ENCODE measurements around the gene ATP6V1B1.

DNA sequence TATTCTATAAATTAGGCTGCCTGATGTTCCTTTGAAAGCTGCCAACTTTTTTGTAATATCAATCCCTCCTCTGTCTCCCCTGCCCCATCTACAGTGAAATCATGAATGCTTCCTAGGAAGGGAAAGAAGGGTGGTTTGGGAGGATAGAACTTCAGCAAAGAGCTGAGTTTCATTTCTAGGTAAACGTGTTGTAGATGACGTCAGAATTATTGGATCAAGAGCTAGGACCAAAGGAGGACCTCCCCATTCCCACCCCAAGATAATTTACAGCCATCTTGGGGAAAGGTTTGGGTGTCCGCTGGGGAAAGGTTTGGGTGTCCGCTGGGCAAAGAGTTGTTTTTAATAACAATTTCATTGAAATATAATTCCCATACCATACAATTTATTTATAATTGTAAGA, 31.5 kb downstream of the ATP6V1B1 start:
- TF ChIP-seq, protein P1, sequence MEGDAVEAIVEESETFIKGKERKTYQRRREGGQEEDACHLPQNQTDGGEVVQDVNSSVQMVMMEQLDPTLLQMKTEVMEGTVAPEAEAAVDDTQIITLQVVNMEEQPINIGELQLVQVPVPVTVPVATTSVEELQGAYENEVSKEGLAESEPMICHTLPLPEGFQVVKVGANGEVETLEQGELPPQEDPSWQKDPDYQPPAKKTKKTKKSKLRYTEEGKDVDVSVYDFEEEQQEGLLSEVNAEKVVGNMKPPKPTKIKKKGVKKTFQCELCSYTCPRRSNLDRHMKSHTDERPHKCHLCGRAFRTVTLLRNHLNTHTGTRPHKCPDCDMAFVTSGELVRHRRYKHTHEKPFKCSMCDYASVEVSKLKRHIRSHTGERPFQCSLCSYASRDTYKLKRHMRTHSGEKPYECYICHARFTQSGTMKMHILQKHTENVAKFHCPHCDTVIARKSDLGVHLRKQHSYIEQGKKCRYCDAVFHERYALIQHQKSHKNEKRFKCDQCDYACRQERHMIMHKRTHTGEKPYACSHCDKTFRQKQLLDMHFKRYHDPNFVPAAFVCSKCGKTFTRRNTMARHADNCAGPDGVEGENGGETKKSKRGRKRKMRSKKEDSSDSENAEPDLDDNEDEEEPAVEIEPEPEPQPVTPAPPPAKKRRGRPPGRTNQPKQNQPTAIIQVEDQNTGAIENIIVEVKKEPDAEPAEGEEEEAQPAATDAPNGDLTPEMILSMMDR (optimal IDR thresholded peaks at IDR 0.05 in 1 of 3, IDR thresholded peaks at IDR 0.05 in 1 of 3, conservative IDR thresholded peaks at IDR 0.05 in 1 of 3; ENCODE audit: extremely low read depth in 1 of 3, insufficient read depth in 2 of 3, low read length in 3 of 3) = no peak
- no peak for TF ChIP-seq EZH2 (IDR thresholded peaks at IDR 0.05; ENCODE audit: low read length)

All from keratinocyte (primary cell).